GM04504 (cell line): ENCODE results near the gene NQO2.
A peak's percentile ranks its signal among the peaks of the same experiment; 100 is the strongest.
"Not testable (repeated sequence)": the region's sequence is repeated elsewhere in the genome, so short reads cannot be mapped to it uniquely, and the experiment has no call there.

ENCODE experiments used
- DNase-seq: peaks from one replicate; pipeline ENCODE4 v3.0.0-alpha.2; 2012; ENCODE audit warnings: low read depth

The NQO2 gene

DNA sequence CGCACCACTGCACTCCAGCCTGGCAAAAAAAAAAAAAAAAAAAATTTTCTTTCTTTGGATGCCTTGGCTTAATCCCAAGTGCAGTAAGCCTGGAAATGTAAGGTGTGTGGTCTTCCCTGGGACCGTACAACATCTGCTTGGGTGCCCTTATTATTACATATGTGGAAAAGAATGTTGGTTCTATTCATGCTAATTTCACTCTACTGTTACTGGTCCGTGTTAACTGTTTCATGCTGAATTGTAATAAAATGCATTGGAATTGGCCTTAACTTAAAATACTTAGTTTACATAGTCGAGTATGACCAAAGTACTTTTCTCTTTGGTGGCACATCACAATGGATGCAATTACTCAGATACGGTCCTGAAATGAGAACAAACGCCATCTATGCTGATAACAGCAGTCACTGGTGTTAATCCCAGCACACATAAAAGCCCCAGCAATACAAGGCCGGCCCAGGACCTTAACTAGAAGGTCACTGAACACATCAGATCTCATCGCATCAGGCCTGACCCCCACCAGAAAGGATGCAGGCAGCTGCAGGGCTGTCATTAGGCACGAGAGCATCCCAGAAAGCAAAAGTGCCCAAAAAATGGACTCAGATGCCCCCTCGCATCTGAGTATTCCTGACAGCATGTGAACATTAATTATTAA, 29.5 kb upstream of the NQO2 start:
- DNase-seq: no peak

DNA sequence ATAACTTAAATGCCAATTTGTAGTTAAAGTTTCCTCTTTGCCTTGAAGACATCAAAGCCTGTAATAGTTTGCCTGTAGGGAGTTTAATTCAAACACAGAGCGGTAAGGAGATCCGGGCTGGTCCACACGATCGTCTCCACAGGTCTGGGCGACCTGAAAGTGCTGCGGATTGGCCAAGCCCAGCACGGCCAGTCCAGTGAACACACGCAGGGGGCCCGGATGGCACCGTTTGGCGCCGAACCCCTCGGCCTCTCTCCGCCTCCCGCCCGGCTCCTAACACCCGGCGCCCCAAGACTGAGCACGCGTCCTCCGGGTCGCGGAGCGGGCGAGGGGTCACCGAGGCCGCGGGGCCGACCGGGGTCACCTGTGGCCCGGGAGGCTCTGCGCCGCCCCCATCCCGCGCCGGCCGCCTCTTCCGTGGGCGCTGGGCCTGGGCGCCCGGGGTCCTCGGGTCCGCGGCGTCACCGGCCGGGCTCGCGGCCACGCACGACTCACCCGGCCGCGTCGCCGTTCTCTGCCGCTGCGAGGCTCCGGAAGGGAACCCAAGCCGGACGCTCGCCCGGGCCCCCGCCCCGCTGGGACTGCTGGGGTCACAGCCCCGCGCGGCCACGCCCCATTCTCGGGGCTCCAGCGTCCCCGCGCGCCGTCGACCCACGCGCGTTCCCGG, 28.8 kb upstream of the NQO2 start:
- no peak for DNase-seq

DNA sequence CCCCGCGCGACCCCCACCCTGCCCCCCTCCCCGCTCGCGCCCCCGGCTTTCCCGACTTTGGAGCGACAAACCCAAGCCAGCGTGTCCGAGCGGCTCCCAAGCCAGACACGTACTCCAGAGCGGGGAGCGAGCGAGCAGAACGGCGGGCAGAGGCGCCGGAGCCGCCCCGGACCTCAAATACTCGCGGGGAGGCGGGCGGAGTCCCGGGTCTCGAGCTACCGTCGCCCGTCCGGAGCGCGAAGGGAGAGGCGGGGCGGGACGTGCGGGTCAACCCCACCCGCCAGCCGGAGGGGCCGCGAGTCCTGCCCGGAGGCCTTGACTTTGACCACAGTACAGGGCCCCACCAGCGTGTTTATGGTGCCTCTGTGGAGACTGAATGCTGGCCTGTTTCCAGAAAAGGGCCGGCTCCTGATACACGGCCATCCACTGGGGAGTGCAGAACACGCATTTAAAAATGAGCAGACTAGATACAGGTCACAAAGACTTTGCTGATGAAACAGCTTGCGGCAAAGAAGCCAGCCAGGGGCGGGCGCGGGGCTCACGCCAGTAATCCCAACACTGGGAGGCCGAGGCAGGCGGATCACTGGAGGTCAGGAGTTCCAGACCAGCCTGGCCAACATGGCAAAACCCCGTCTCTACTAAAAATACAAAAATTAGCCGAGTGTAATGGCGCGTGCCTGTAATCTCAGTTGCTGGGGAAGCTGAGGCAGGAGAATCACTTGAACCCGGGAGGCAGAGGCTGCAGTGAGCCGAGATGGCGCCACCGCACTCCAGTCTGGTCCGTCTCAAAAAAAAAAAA, 28.1 kb upstream of the NQO2 start, which contains the start of gene SERPINB6:
Gene SERPINB6 (minus strand): TSS at position 148 of the 799 bp plus-strand sequence. CDS start 12,235 bp downstream, outside the sequence.
- DNase-seq: no peak

DNA sequence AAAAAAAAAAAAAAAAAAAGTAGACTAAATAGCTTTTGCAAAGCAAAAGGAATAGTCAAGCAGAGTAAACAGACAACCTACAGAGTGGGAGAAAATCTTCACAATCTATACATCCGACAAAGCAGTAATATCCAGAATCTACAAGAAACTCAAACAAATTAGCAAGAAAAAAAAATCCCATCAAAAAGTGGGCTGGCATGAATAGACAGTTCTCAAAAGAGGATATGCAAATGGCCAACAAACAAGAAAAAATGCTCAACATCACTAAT, 27.5 kb upstream of the NQO2 start:
- DNase-seq: not testable (repeated sequence)

DNA sequence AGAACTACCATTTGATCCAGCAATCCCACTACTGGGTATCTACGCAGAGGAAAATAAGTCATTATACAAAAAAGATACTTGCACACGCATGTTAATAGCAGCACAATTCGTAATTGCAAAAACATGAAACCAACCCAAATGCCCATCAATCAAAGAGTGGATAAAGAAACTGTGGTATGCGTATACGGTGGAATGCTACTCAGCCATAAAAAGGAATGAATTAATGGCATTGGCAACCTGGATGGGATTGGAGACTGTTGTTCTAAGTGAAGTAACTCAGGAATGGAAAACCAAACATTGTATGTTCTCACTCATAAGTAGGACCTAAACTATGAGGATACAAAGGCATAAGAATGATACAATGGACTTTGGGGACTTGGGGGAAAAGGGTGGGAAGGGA, 27.0 kb upstream of the NQO2 start:
- not testable (repeated sequence) for DNase-seq

DNA sequence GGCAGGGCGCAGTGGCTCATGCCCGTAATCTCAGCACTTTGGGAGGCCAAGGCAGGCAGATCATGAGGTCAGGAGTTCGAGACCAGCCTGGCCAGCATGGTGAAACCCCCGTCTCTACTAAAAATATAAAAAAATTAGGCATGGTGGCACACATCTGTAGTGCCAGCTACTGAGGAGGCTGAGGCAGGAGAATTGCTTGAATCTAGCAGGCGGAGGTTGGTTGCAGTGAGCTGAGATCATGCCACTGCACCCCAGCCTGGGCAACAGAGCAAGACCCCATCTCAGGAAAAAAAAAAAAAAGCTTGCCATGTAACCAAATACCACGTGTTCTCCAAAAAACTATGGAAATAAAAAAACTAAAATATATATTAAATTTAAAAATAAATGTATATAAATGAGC, 26.5 kb upstream of the NQO2 start:
- DNase-seq: not testable (repeated sequence)

DNA sequence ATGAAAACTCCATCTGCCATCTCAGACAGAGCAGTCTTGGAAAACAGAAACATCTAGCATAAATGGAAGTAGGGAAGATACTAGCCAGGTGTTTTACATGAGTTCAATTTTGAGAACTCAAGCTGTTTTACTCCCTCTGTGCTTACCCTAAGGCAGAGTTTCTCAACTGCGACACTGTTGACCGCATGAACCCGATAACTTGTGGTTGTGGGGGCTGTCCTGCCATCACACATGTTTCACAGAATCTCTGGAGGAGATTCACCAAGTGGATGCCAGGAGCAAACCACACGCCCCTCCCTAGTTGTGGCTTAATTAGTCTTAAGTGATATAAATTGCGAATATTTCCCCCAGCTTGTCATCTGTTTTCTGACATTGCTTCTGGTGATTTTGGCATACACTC, 26.0 kb upstream of the NQO2 start:
- no peak for DNase-seq

DNA sequence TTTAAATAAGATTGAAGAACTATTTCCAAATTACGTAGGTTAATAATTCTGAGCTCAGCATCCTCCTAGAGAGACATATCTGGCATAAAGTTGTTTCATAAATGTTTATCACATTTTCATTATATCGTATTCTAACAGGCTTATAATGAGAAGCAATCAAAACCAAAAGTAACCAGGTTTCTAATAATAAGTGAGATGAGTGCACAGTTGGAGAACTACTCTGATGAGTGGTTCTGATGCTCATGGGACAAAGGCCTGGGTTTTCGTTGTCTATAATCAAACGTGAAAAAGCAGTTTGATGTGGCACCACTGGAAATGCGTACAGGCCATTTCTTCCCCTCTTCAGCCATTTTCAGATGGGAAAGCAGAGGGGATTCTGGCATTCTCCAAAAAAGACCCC, 23.6 kb upstream of the NQO2 start:
- DNase-seq: no peak

DNA sequence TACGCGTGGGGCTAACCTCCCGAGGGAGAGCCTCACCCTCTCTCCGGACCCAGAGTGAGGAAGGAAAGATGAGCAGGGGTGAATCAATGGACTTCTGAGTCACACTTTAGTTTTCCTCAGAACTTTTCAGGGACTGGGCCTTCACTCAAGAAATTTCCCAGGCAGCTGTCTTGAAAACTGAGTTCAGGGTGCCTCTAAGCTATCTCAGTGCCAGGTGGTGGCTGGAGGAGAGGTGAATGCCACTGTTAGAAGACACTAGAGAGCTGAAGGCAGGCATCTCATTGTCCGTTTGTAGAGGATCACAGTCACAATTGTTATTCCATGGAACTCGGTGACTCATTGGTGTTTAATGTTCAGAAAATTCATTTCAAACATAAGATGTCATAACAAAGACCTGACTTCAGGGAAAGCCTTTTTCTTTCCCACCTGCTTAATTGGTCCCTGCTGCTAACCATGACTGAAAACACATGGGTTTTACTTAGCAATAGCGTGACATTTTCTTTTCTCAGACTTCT, 23.1 kb upstream of the NQO2 start:
- DNase-seq: no peak

DNA sequence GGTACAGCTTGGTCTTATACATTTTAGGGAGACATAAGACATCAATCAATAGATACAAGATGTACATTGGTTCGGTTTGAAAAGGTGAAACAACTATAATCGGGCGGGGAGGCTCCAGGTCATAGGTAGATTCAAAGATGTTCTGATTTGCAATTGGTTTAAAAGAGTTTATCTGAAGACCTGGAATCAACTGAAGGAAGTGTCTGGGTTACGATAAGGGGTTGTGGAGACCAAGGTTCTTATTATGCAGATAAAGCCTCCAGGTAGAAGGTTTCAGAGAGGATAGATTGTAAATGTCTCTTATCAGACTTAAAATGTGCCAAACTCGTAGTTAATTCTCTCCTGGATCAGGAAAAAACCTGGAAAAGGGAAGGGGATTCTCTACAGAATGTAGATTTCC, 22.4 kb upstream of the NQO2 start:
- no peak for DNase-seq

DNA sequence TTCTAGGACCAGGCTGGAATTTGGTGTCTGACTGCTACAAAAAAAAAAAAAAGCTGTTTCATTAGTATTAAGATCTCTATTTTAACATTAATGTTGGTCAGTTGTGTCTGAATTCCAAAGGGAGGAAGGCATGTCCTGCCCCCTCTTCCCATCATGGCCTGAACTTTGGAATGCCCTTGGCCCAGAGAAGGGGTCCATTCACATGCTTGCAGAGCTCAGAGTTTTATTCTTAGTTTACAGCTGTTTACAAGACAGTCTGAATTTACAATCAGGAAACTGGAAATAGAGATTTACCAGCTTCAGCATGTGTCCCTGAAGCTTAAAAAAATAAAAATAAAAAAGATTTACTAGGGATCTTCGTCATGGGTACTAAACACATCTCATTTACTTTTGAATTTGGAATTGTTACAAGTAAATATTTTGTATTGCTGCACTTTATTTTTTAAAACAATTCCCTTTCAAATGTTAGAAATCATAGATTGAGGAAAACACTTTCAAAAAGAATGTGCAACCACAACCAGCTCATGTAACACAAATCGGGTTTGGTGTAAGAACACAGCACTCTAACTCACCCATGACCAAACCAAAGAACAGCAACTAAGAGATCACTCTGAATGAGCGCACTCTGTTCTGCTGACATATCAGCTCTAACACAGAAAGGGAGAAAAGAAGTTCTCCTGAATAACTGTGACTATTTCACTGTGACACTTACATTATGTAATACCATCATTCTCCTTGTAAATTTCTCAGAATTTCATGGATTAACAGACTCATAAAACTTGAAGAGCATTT, 21.7 kb upstream of the NQO2 start:
- DNase-seq: no peak

DNA sequence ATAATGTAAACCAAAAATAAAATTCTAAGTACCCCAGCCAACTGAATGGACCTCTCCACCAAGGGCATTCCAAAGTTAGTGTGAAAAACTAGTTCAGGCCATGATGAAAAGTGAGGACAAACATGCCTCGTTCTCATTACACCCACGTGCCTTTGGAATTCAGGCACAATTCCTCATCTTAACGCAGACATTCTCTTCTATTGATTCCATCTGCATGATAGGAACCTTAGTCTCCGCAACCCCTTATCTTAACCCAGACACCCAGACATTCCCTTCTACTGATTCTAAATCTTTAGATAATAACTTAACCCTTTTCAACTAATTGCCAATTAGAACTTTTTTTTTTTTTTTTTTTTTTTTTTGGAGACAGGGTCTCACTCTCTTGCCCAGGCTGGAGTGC, 20.8 kb upstream of the NQO2 start:
- DNase-seq: no peak

DNA sequence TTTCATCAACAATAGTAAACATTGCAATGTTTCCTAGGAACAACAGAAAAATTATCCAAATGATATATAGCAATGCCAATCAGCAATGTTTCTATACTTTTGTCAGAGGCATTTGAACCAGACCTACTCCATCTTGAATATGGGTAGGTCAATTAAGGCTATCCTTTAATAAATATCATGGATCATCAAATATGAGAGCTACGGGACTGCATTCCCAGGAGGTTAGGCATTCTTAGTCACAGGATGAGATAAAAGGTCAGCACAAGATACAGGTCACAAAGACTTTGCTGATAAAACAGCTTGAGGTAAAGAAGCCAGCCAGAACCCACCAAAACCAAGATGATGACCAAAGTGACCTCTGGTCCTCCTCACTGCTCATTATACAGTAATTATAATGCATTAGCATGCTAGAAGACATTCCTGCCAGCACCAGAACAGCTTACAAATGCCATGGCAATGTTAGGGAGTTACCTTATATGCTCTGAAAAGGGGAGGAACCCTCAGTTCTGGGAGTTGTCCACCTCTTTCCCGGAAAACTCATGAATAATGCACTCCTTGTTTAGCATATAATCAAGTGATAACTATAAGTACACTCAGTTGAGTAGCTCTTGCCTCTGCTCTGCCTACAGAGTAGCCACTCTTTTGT, 19.8 kb upstream of the NQO2 start:
- DNase-seq: no peak

DNA sequence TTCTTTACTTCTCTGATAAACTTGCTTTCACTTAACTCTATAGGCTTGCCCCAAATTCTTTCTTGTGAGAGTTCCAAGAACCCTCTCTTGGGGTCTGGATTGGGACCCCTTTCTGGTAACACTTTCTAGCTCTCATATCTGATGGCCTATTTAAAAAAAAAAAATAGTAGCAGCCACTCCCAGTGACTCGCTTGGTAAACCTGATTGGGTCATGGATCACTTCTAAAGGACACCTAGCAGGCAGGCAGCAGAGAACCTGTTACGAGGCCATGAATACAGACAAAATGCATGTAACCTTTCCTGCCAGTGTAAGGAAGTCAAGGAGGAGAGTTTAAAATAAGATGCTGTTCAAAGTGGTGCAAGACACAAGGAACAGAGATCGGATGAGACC, 19.2 kb upstream of the NQO2 start:
- no peak for DNase-seq

DNA sequence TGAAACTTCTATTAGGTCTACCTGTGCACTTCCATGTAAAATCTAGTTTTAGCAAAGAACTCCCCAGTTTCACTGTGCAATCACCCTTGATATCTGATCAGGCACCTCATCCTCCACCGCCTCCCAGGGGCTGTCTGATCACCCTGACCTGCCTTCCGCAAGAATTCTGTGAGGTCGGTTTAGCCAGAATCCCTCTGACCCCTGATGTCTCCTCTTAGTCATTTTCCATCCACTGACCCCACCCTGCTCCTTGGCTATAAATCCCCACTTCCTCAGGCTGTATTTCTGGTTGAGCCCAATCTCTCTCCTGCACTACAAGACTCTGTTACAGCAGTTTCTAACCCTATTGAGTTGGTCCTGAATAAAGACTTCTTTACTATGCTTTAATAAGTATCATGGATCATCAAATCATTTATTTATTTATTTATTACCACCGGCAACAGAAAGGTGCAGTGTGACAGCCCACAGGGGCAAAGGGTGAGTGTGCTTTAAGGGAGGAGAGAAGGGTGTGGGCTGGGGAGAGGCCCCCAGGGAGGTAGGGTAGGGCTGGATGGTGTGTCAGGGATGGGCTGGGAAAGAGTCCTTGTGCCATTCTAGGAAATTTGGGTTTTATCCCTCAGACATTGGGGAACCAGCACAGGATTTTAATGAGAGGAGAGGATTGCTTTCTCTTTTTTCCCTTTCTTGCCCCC, 17.1 kb upstream of the NQO2 start:
- DNase-seq: no peak

DNA sequence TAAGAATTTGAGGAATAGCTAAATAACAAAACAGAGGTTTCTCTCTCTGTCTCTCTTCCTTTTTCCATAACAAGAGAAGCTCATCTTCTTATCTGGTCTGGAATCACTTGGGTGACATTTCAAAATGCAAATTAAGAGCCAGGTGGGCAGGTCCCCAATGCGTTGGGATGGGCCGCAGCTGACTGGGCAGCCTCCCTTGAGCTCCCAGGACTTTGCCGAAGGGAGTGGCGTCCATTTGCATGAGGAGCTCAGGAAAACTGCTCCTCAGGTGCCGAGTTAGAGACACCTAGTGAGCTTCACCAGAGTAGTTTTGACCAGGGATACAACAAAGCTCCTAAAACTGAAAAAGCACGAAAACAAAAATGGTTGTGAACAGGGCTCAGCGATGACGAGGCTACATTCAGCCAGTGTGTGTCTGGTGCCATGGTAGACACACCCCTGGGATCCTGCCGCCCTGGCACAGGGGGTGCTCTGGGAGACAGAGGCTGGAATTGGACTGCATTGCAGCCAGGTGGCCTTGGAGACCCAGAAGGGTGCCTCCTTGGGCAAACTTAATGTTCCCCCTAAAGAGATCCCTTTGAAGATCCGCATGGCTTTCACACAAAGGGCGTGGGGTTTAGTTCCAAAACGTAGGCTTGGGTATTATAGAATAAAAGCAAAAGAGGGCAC, 14.8 kb upstream of the NQO2 start:
- DNase-seq: no peak

DNA sequence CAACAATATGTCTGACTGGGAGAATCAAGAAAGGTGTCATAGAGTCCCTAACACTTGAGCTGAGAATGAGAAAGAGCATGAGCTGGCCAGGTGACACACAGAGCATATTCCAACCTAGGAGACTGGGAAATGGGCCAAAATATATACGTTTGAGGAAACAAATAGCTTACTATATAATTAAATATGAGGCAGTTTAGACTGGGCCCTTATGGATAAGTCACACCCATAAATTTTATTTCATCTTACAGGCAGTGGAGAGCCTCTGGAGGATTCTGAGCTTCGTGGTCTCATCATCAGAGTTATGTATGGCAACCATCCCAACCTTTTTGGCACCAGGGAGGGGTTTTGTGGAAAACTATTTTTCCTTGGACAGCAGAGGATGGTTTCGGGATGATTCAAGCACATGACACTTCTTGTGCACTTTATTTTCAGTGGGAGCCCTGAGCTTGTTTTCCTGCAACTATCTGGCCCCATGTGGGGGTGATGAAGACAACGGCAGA, 12.9 kb upstream of the NQO2 start:
- peak; percentile 93 for DNase-seq

DNA sequence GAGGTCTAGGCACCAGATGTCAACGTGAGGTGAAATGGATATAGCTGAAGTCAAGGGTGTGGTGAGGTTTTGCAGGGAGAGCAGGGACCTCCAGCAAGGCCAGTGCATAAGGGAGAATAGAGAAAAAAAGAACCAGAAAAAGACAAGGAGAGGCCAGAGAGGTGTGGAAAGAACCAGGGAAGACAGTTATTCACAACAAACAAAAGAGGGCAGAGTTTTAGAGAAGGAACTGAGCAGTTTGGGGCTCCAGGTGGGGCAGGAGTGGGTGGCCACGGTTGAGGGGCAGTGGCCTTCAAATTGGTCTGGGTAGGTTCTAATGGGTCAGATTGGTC, 11.6 kb upstream of the NQO2 start:
- no peak for DNase-seq

DNA sequence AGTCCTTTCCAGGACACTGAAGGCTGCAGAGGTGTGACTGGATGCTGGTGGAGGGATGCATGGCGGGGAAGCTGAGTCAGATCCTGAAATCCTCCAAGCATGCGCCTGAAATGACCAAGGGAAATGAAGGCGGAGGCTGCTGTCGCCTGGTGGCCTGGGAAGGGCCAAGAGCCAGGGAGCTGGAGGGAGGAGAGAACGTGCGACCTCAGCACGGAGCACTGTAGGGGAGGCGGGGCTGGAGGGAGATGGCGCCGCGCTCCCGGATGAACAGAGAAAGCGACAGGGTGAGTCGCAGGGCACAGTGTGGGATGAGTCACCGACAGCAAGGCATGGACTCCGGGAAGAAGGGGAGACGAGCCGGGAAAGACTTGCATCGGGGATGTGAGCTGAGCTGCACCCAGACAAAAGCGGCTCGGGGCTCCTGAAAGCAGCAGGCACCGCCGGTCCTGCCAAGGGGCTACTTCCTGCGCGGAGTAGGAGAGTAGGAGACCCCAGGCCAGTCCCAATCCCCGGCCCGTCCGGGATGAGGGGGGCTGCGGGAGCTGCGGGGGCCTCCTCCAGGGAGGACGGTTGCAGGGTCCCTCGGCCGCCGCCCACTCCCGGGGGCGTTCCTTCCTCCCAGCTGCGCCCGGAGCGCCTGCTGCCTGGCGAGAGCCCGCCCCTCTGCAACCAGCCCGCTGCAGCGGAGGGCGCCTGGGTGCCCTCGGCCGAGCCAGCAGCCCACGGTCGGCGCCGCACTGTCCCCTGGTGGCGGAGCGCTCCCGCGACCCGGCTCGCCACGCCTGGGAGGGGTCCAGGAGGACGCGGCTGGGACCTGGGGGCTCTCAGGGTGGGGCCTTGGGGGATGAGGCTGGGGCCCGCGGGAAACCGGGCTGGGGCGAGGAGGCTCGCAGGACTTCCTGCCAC, 11.0 kb upstream of the NQO2 start:
- DNase-seq: peak; percentile 92
